CD4-positive, alpha-beta T cell treated with Interleukin-15 for 4 hours (primary cell): ENCODE data around the gene DMBX1.

Source experiments
- DNase-seq: peaks from one replicate; pipeline ENCODE4 v3.0.0-alpha.2; 2020; ENCODE audit warnings: low spot score

DMBX1 gene

GRCh38 chr1:46526013-46526690, 36.5 kb downstream of the DMBX1 start:
- no peak for DNase-seq

DNA sequence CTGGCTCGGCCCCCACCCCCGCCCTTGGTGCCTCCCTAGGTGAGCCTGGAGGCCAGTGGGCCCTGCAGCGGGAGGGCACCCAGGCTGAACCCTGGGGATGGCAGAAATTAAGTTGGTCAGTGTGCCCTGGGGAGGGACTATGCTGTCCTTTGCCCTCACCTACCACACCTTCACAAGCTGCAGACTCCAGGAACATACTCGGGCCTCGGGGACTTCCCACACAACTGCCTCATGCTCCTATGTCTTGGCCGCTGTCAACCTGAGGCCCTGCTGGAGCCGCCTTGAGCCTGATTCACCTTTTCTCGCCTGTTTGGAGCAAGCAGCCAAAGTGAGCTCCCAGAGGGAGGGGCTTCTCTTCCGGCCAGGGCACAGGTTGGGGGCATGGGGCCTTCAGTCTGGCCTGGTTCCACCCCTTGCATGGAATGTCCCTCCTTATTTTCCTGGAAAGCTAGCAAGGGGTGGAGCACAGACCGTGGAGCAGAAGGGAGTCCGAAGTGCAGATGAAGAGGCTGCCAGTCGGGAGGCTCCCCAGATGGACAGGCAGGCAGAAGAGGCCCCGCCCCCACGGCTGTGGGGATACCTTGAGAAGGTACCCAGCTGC, 37.2 kb downstream of the DMBX1 start:
- DNase-seq, result no peak

- peak; percentile 64 for DNase-seq
Measured at GRCh38 chr1:46527474-46528296, 38.0 kb downstream of the DMBX1 start.

- no peak for DNase-seq
Measured at GRCh38 chr1:46528297-46528955, 38.8 kb downstream of the DMBX1 start.

GRCh38 chr1:46529031-46529630, 39.5 kb downstream of the DMBX1 start:
- DNase-seq, result no peak

DNA sequence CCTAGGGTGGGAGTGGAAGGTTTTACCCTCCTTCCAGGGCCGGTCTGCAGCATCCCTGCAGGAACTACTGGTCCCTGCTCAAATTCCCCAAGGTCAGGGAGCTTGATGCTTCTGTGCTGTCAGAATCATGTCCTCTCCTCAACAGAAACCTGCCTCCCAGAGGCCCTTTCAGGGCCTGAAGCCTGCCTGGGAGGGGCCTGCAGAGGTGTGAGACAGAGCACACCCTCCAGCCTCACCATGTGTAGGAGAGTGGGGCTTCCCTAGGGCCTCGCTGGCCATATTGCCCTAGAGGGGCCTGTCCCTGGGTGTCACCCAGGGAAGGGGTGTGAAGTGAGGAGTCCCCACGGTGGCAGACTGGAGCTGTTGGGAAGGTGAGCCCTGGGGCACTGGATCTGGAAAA, 40.7 kb downstream of the DMBX1 start:
- no peak for DNase-seq

- DNase-seq, result no peak
Measured at GRCh38 chr1:46530791-46531409, 41.3 kb downstream of the DMBX1 start.

GRCh38 chr1:46532095-46532494, 42.5 kb downstream of the DMBX1 start:
- DNase-seq, result no peak

GRCh38 chr1:46532498-46533178, 43.0 kb downstream of the DMBX1 start:
- peak; percentile 68 for DNase-seq

GRCh38 chr1:46533179-46533864, 43.7 kb downstream of the DMBX1 start:
- peak; percentile 47 for DNase-seq

GRCh38 chr1:46535063-46535462, 45.4 kb downstream of the DMBX1 start:
- no peak for DNase-seq

DNA sequence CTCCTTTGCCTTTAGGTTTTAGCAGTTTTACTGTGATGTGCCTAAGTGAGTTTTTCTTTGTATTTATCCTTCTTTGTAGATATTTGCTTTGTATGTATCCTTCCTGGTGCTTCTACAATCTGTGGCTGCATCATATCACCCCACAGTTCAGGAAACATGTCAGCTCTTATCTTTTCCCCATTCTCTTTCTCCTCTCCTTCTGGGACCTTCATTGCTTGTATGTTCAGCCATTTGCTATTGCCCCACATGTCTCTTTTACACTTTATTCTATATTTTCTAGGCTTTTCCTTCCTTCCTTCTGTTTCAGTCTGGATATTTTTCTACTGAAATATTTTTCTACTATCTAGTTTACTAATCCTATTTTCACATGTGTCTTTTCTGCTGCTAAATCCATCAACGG, 46.9 kb downstream of the DMBX1 start:
- no peak for DNase-seq

DNA sequence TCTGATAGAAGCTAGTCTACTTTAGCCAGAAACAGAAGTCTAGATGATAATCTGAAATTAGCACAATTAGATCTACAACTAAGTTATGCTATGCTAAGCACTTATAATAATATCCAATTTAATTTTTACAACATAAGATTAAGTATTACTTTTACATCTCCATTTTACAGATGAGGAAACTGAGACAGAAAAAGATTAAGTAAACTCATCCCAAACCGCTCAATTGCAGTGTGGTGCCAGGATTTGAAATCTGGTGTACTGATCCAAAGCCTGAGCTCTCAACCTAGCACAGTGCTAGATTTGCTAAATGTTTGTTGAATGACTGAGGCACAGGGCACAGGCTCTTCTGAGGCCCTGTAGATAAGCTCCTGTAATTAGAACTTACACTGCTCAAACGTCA, 48.0 kb downstream of the DMBX1 start:
- no peak for DNase-seq

GRCh38 chr1:46538147-46538546, 48.5 kb downstream of the DMBX1 start:
- no peak for DNase-seq
